H9 (cell line): ENCODE measurements around the gene MUL1. TPM values are rescaled to one million over a fixed set of nuclear protein-coding genes. Genes with fewer than 3 reads are reported as not detected.

Experiments used
- DNase-seq: peaks from one replicate; pipeline ENCODE4 v3.0.0-alpha.2; 2017
- H2AFZ ChIP-seq: one replicate; pipeline ENCODE4 v1.6.1; 2013; ENCODE audit warnings: mild to moderate bottlenecking, low read length, control low read depth, moderate library complexity
- H2AK5ac ChIP-seq: 2 replicates; pipeline ENCODE4 v1.6.1; 2013; ENCODE audit warnings: low read length, control low read depth, mixed read lengths; ENCODE audit not compliant: insufficient read length
- H2BK120ac ChIP-seq: one replicate; pipeline ENCODE4 v1.6.1; 2013; ENCODE audit warnings: low read depth, mild to moderate bottlenecking, low read length, control low read depth, inconsistent platforms; ENCODE audit not compliant: poor library complexity, severe bottlenecking
- H2BK12ac ChIP-seq: 2 replicates; pipeline ENCODE4 v1.6.1; 2013; ENCODE audit warnings: low read length, control low read depth, mixed read lengths, low read depth; ENCODE audit not compliant: insufficient read length
- H2BK15ac ChIP-seq: 2 replicates; pipeline ENCODE4 v1.6.1; 2013; ENCODE audit warnings: low read depth, low read length, control low read depth
- H2BK20ac ChIP-seq: one replicate; pipeline ENCODE4 v1.6.1; 2013; ENCODE audit warnings: low read depth, mild to moderate bottlenecking, low read length, control low read depth, inconsistent platforms; ENCODE audit not compliant: poor library complexity, severe bottlenecking
- H2BK5ac ChIP-seq: 2 replicates; pipeline ENCODE4 v1.6.1; 2013; ENCODE audit warnings: low read length, control low read depth, mixed read lengths; ENCODE audit not compliant: insufficient read length
- H3K14ac ChIP-seq: 2 replicates; pipeline ENCODE4 v1.6.1; 2013; ENCODE audit warnings: low read length, control low read depth; ENCODE audit not compliant: insufficient read depth
- H3K18ac ChIP-seq: 2 replicates; pipeline ENCODE4 v1.6.1; 2013; ENCODE audit warnings: low read depth, mild to moderate bottlenecking, mixed read lengths, low read length, control low read depth; ENCODE audit not compliant: insufficient read length
- H3K23ac ChIP-seq: 2 replicates; pipeline ENCODE4 v1.6.1; 2013; ENCODE audit warnings: low read length, control low read depth, mixed read lengths, low read depth; ENCODE audit not compliant: insufficient read length
- H3K23me2 ChIP-seq: 2 replicates; pipeline ENCODE4 v1.6.1; 2013; ENCODE audit warnings: low read depth, mild to moderate bottlenecking, mixed read lengths, low read length, control low read depth; ENCODE audit not compliant: insufficient read length, poor library complexity, severe bottlenecking
- H3K27ac ChIP-seq: 2 replicates; pipeline ENCODE4 v1.5.1; 2013; ENCODE audit warnings: low read length, control low read depth, mixed read lengths, low read depth; ENCODE audit not compliant: insufficient read length
- H3K27me3 ChIP-seq: 2 replicates; pipeline ENCODE4 v1.6.1; 2013; ENCODE audit warnings: low read length, control low read depth, inconsistent platforms; ENCODE audit not compliant: insufficient read depth
- H3K4ac ChIP-seq: 2 replicates; pipeline ENCODE4 v1.6.1; 2013; ENCODE audit warnings: low read depth, mild to moderate bottlenecking, control low read depth, inconsistent platforms, low read length, moderate library complexity
- H3K4me1 ChIP-seq: 2 replicates; pipeline ENCODE4 v1.6.1; 2013; ENCODE audit warnings: low read length, control low read depth, inconsistent platforms; ENCODE audit not compliant: insufficient read depth
- H3K4me2 ChIP-seq: 2 replicates; pipeline ENCODE4 v1.6.1; 2013; ENCODE audit warnings: low read length, control low read depth, mixed read lengths; ENCODE audit not compliant: insufficient read length, insufficient read depth
- H3K56ac ChIP-seq: 2 replicates; pipeline ENCODE4 v1.6.1; 2013; ENCODE audit warnings: low read depth, mild to moderate bottlenecking, mixed read lengths, low read length, control low read depth; ENCODE audit not compliant: insufficient read length
- H3K79me1 ChIP-seq: 2 replicates; pipeline ENCODE4 v1.6.1; 2013; ENCODE audit warnings: low read depth, mild to moderate bottlenecking, moderate library complexity, low read length, control low read depth, inconsistent platforms; ENCODE audit not compliant: insufficient read depth, poor library complexity, severe bottlenecking
- H3K79me2 ChIP-seq: 2 replicates; pipeline ENCODE4 v1.6.1; 2013; ENCODE audit warnings: low read length, control low read depth, inconsistent platforms; ENCODE audit not compliant: insufficient read depth
- H3K9ac ChIP-seq: 2 replicates; pipeline ENCODE4 v1.6.1; 2013; ENCODE audit warnings: low read length, control low read depth, mixed read lengths; ENCODE audit not compliant: insufficient read length; ENCODE audit errors: extremely low read depth
- H3K9me3 ChIP-seq: one replicate; pipeline ENCODE4 v1.6.1; 2013; ENCODE audit warnings: low read depth, low read length, inconsistent platforms; ENCODE audit not compliant: control insufficient read depth
- H3T11ph ChIP-seq: one replicate; pipeline ENCODE4 v1.6.1; 2013; ENCODE audit warnings: mild to moderate bottlenecking, low read length, control low read depth, inconsistent platforms
- H4K20me1 ChIP-seq: one replicate; pipeline ENCODE4 v1.6.1; 2013; ENCODE audit not compliant: control insufficient read depth, insufficient read length, insufficient read depth
- H4K5ac ChIP-seq: 2 replicates; pipeline ENCODE4 v1.6.1; 2013; ENCODE audit warnings: low read depth, mild to moderate bottlenecking, mixed read lengths, low read length, control low read depth; ENCODE audit not compliant: insufficient read length
- H4K8ac ChIP-seq: replicated peaks from 2 replicates; pipeline ENCODE4 v1.6.1; 2013; ENCODE audit warnings: low read length, control low read depth, mixed read lengths, low read depth; ENCODE audit not compliant: insufficient read length
- H4K91ac ChIP-seq: 2 replicates; pipeline ENCODE4 v1.6.1; 2013; ENCODE audit warnings: low read depth, mild to moderate bottlenecking, moderate library complexity, mixed read lengths, low read length, control low read depth; ENCODE audit not compliant: insufficient read length
- H3K27ac Mint-ChIP-seq, 3 experiments: 2 replicates in 2 of 3; 3 replicates in 1 of 3; pipeline ENCODE4 v1.8.0; 2020 to 2021; ENCODE audit warnings: mixed read lengths in 3 of 3, mild to moderate bottlenecking in 1 of 3, moderate library complexity in 1 of 3
- H3K27me3 Mint-ChIP-seq: 2 replicates; pipeline ENCODE4 v1.8.0; 2021; ENCODE audit warnings: low read depth, mild to moderate bottlenecking, moderate library complexity, mixed read lengths
- H3K36me3 Mint-ChIP-seq, 3 experiments: 2 replicates in 2 of 3; 3 replicates in 1 of 3; pipeline ENCODE4 v1.8.0; 2020 to 2021; ENCODE audit warnings: low read depth in 3 of 3, mixed read lengths in 3 of 3; ENCODE audit not compliant: insufficient read depth in 1 of 3
- H3K4me1 Mint-ChIP-seq, 2 experiments: 2 replicates each; pipeline ENCODE4 v1.8.0; 2020; ENCODE audit warnings: mixed read lengths in 2 of 2
- H3K4me3 Mint-ChIP-seq, 2 experiments: 2 replicates in 1 of 2; 3 replicates in 1 of 2; pipeline ENCODE4 v1.8.0; 2020 to 2021; ENCODE audit warnings: mild to moderate bottlenecking in 2 of 2, mixed read lengths in 2 of 2, moderate library complexity in 1 of 2
- H3K9me3 Mint-ChIP-seq, 2 experiments: 2 replicates in 1 of 2; 3 replicates in 1 of 2; pipeline ENCODE4 v1.8.0; 2020; ENCODE audit warnings: mild to moderate bottlenecking in 2 of 2, mixed read lengths in 2 of 2, moderate library complexity in 1 of 2
- CTCF ChIP-seq: fragments of 200-600 bp; sonication (generic); conservative IDR thresholded peaks from 3 replicates; pipeline ENCODE4 v1.8.0; 2021; ENCODE audit warnings: antibody characterized with exemption, mild to moderate bottlenecking
- WGBS: extraction: QIAGEN DNeasy Blood & Tissue Kit; methylation state at CpG from one replicate; pipeline ENCODE4 v1.1.7; 2013; ENCODE audit warnings: missing lambda C conversion rate, low lambda C conversion rate, mixed read lengths; ENCODE audit not compliant: insufficient read length; ENCODE audit errors: extremely low coverage; 5-methylcytosine and 5-hydroxymethylcytosine counted together
- total RNA-seq: library from RNA; stranded (reverse); gene quantifications from 2 replicates; pipeline ENCODE4 v1.2.1, GENCODE V29; 2021

The MUL1 gene
- total RNA-seq, 1 experiment from 2014 or later, result 27.1 TPM

- H3K18ac ChIP-seq, result no peak overlapping the region
Measured at GRCh38 chr1:20505488-20505887, 2.5 kb downstream of the MUL1 start.

More at GRCh38 chr1:20505488-20505887, 2.5 kb downstream of the MUL1 start:
- Histone ChIP-seq H2BK20ac (no peak overlapping the region), H3K9me3 (no peaks in the 10 kb centered on the region), H2BK120ac (no peak overlapping the region), H2AFZ (no peak overlapping the region), H3K14ac (no peak overlapping the region), H3K4me1 (no peaks in the 10 kb centered on the region), H2BK5ac (no peak overlapping the region), H3K27me3 (no peaks in the 10 kb centered on the region), H4K20me1 (no peaks in the 10 kb centered on the region), H4K91ac (no peak overlapping the region), H3K79me1 (peaks cover 3% of the 10 kb centered on the region), H3K4ac (no peak overlapping the region), H3K23ac (no peak overlapping the region), H3T11ph (no peak overlapping the region), H2AK5ac (no peak overlapping the region), H2BK15ac (no peak overlapping the region), H3K79me2 (peaks cover 4% of the 10 kb centered on the region; the same call in 1 of the 2 replicates), H3K4me2 (no peak overlapping the region), H3K27ac (no peak overlapping the region), H3K56ac (no peak overlapping the region), H4K8ac (no peak overlapping the region), H2BK12ac (no peak overlapping the region), H3K23me2 (peaks cover 3% of the 10 kb centered on the region), H4K5ac (no peak overlapping the region), H3K9ac (no peak overlapping the region)
- Mint-ChIP-seq H3K4me1 (peaks cover 0 to 5% of the 10 kb centered on the region in 2 experiments; a peak in 2 of 4 replicates), H3K36me3 (peaks cover 11 to 27% (median 20%) of the 10 kb centered on the region in 3 experiments; a peak in 6 of 7 replicates), H3K9me3 (no peaks in the 10 kb centered on the region), H3K27me3 (peaks cover 19% of the 10 kb centered on the region), H3K4me3 (no peak overlapping the region; a peak in 1 of 5 replicates), H3K27ac (no peak overlapping the region)
- no CpG with 5 or more reads among the region's 1 CpG for WGBS
- DNase-seq, result no peak
- no peak for TF ChIP-seq CTCF
